Measurements from ENCODE around the gene TMEM121. TPM values are rescaled to one million over a fixed set of nuclear protein-coding genes. Genes with fewer than 3 reads are reported as not detected.
"Not testable (repeated sequence)": the region's sequence is repeated elsewhere in the genome, so short reads cannot be mapped to it uniquely, and the experiment has no call there.

Gene TMEM121
- total and polyA plus RNA-seq, 12 donors: 0.93 to 2.6 (median 1.7) TPM

DNA sequence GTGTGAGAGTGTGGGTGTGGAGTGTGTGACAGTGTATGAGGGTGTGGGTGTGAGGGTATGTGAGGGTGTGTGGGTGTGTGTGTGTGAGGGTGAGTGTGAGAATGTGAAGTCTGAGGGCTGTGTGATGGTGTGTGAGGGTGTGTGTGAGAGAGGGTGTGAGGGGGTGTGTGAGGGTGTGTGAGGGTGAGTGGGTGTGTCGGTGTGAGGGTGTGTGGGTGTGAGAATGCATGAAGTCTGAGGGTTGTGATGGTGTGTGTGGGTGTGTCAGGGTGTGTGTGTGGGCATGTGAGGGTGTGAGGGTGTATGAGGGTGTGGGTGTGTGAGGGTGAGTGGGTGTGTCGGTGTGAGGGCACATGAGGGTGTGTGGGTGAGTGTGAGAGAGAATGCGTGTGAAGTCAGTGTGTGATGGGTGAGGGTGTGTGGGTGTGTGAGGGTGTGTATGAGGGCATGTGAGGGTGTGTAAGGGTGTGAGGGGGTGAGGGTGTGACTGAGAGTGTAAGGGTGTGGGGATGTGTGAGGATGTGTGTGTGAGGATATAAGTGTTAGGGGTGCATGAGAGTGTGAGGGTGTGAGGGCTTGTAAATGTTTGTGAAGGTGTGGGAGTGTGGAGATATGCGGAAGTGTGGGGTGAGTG, 36.4 kb downstream of the TMEM121 start:
- WGBS, 2 donors: 94% methylated on average over 4 of the region's 4 CpGs
- H3K9me3 ChIP-seq: no peaks in the 10 kb centered on the region

DNA sequence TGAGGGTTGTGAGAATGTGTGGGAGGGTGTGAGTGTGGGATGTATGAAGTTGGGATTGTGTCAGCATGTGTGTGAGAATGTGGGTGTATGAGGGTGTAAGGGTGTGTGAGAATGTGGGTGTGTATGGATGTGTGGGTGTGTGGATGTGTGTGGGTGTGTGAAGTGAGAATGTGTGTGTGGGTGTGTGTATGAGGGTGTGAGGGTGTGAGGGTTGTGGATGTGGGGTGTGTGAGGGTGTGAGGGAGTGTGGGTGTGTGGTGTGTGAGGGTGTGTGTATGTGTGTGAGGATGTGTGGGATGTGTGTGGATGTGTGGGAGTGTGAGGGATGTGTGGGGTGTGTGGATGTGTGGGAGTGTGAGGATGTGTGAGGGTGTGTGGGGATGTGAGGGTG, 37.0 kb downstream of the TMEM121 start:
- no peak for ATAC-seq
- TF ChIP-seq, protein P1, sequence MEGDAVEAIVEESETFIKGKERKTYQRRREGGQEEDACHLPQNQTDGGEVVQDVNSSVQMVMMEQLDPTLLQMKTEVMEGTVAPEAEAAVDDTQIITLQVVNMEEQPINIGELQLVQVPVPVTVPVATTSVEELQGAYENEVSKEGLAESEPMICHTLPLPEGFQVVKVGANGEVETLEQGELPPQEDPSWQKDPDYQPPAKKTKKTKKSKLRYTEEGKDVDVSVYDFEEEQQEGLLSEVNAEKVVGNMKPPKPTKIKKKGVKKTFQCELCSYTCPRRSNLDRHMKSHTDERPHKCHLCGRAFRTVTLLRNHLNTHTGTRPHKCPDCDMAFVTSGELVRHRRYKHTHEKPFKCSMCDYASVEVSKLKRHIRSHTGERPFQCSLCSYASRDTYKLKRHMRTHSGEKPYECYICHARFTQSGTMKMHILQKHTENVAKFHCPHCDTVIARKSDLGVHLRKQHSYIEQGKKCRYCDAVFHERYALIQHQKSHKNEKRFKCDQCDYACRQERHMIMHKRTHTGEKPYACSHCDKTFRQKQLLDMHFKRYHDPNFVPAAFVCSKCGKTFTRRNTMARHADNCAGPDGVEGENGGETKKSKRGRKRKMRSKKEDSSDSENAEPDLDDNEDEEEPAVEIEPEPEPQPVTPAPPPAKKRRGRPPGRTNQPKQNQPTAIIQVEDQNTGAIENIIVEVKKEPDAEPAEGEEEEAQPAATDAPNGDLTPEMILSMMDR (IDR thresholded peaks at IDR 0.05): no peak

More for the DNA sequence above, 36.4 kb downstream of the TMEM121 start:
- no peak overlapping the region for H3K4me3 ChIP-seq
- ATAC-seq (no peak), DNase-seq (no peak)
- TF ChIP-seq, protein P1 (IDR thresholded peaks at IDR 0.05): no peak
- H3K27me3 ChIP-seq: peaks cover 0 to under 1% (median 0%) of the 10 kb centered on the region in 7 donors
- intact Hi-C loops (cut with DNase I): loop anchor here in 3 of 10 donors (5.0 to 10.0 kb wide), 2 partner anchors 119 to 122 kb away; no protein-coding TSS in a partner anchor
- no peak overlapping the region for H3K27ac ChIP-seq
- peaks cover 0 to 3% (median 0%) of the 10 kb centered on the region in 9 donors for H3K4me1 ChIP-seq
- H3K36me3 ChIP-seq: no peaks in the 10 kb centered on the region

DNA sequence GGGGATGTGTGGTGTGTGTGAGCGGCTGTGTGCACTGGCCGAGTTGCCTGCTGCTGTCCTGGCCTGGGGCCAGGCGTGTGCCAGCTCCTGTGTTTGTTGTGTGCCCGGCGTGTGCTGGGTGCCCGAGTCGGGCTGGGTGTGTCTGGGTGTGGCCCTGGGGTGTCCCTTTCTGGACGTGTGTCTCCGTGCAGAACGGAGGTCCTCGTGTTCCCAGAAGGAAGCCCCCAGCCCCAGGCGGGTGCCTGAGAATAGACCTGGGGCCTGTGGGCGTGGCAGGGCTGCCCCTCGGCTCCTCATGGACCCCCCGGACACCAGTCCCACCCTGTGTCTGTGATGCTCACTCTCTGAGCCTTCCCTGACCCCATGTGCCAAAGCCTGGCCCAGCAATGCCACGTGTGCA, 38.2 kb downstream of the TMEM121 start:
- intact Hi-C loops (cut with DNase I): loop anchor here in 3 of 10 donors (5.0 to 10.0 kb wide), 2 partner anchors 118 to 120 kb away; no protein-coding TSS in a partner anchor
- not testable (repeated sequence) for DNase-seq, H3K9me3 ChIP-seq, H3K4me3 ChIP-seq, H3K27ac ChIP-seq, H3K27me3 ChIP-seq, H3K4me1 ChIP-seq, H3K36me3 ChIP-seq, ATAC-seq
- WGBS, 2 donors: 60 to 75% methylated on average over 3 to 12 of the region's 16 CpGs

More for the DNA sequence above, 37.0 kb downstream of the TMEM121 start:
- Histone ChIP-seq H3K4me3 (no peak overlapping the region), H3K27me3 (no peaks in the 10 kb centered on the region), H3K27ac (no peak overlapping the region), H3K36me3 (no peaks in the 10 kb centered on the region), H3K4me1 (peaks cover 0 to 3% (median 0%) of the 10 kb centered on the region in 9 donors), H3K9me3 (no peaks in the 10 kb centered on the region)
- intact Hi-C loops (cut with DNase I): loop anchor here in 3 of 10 donors (5.0 to 10.0 kb wide), 2 partner anchors 119 to 121 kb away; no protein-coding TSS in a partner anchor
- no peak for DNase-seq

DNA sequence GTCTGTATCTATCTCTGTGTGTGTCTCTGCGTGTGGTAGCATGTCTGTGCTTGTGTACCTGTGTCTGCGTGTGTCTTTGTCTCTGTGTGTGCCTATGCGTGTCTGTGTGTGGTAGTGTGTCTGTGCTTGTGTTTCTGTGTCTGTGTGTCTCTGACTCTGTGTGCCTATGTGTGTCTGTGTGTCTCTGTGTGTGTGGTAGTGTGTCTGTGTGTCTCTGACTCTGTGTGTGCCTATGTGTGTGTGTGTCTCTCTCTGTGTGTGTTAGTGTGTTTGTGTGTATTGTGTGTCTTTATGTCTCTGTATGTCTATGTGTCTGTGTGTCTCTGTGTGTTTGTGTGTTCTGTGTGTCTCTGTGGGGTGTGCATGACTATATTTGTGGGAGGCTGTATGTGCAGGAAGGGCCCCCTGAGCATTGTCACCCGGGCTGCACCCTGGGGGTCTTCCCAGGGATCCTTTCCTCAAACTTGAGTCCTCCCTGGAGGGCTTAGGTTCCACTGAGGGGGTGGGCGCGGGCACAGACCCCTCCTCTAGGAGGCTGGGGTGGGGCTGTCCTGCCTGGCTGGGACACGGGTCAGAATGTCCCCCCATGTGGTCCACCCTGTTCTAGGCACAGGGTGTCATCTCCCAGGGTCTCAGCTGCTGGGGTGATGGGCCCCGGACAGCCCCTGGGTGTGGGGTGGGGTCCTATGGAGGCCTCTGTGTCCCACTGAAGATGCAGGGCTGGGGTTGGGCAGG, 39.0 kb downstream of the TMEM121 start:
- ATAC-seq, H3K4me1 ChIP-seq: not testable (repeated sequence)
- intact Hi-C loops (cut with DNase I): loop anchor here in 2 of 10 donors (10.0 kb wide), 1 partner anchor 119 kb away; no protein-coding TSS in a partner anchor

DNA sequence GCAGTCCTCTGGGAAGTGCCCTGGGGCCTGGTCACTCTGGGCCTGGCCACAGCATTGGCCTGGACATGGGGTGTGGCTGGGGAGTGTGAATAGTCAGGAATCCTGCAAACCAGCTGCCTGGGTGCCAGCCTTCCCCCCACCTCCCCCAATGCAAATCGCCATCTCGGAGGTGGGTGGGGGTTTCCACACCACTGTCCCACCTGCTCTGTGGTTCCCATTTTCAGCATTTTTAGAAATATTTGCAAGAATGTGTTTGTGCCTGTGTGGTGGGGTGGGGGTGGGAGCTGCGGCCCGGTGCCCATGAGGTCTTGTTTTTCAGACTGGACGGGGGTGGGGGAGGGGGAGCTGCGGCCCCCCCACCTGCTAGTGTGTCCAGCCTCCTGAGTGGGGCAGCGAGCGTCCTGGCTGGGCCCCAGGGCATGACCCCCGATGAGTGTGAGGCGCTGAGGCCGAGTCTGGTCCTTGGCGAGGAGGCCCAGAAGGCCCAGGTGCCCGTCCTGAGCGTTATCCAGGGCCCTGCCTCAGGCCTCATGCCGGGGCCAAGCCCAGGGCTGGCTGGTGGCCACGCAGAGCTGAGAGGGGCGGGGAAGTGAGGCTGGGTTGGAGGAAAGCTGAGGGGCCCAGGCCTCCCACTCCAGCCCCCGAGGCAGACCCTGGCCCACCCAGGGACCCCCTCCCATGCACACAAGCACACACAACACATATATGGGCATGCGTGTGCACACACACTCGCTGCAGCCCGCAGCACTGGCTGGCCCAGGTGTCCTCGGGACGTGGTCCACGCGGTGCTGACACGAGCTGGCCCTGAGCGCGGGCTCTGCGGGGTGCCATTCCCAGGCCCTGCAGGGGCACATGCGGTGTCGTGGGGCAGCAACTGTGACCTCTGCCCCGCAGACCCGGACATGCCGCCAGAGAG, 40.1 kb downstream of the TMEM121 start:
- H3K36me3 ChIP-seq, H3K4me3 ChIP-seq, H3K27ac ChIP-seq, DNase-seq, H3K4me1 ChIP-seq, H3K9me3 ChIP-seq, ATAC-seq, H3K27me3 ChIP-seq: not testable (repeated sequence)
- intact Hi-C loops (cut with DNase I): loop anchor here in 2 of 10 donors (10.0 kb wide), 1 partner anchor 118 kb away; no protein-coding TSS in a partner anchor
- 91 to 93% methylated on average over 23 to 24 of the region's 34 CpGs for WGBS, 2 donors

More for the DNA sequence above, 39.0 kb downstream of the TMEM121 start:
- not testable (repeated sequence) for H3K9me3 ChIP-seq, H3K4me3 ChIP-seq, H3K27ac ChIP-seq, H3K36me3 ChIP-seq, H3K27me3 ChIP-seq, DNase-seq
- WGBS, 2 donors: 85 to 87% methylated on average over 7 to 8 of the region's 8 CpGs

DNA sequence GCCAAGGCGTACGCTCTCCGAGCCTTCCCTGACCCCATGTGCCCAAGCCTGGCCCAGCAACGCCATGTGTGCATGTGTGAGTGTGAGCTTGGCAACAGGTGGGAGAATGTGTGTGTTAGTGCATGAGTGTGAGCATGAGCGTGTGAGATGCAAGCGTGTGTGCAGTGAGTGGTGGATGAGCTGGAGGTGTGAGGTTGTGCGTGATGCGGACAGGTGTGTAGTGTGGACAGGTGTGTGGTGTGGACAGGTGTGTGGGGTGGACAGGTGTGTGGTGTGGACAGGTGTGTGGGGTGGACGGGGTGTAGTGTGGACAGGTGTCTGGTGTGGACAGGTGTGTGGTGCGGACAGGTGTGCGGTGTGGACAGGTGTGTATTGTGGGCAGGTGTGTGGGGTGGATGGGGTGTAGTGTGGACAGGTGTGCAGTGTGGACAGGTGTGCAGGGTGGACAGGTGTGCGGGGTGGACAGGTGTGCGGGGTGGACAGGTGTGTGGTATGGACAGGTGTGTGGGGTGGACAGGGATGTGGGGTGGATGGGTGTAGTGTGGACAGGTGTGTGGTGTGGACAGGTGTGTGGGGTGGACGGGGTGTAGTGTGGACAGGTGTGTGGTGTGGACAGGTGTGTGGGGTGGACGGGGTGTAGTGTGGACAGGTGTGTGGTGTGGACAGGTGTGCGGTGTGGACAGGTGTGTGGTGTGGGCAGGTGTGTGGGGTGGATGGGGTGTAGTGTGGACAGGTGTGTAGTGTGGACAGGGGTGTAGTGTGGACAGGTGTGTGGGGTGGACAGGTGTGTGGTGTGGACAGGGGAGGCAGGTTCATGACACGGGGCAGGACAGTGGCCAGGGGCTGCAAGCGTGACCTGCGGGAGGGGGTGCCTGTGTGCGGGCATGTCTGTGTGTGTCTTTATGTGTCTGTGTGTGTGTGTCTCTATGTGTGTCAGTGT, 41.1 kb downstream of the TMEM121 start:
- intact Hi-C loops (cut with DNase I): loop anchor here in 2 of 10 donors (10.0 kb wide), 1 partner anchor 117 kb away; no protein-coding TSS in a partner anchor
- not testable (repeated sequence) for H3K36me3 ChIP-seq, H3K27ac ChIP-seq, H3K4me3 ChIP-seq, DNase-seq, H3K9me3 ChIP-seq, H3K27me3 ChIP-seq, H3K4me1 ChIP-seq, ATAC-seq
- WGBS, 2 donors: 84 to 89% methylated on average over 19 to 20 of the region's 20 CpGs

DNA sequence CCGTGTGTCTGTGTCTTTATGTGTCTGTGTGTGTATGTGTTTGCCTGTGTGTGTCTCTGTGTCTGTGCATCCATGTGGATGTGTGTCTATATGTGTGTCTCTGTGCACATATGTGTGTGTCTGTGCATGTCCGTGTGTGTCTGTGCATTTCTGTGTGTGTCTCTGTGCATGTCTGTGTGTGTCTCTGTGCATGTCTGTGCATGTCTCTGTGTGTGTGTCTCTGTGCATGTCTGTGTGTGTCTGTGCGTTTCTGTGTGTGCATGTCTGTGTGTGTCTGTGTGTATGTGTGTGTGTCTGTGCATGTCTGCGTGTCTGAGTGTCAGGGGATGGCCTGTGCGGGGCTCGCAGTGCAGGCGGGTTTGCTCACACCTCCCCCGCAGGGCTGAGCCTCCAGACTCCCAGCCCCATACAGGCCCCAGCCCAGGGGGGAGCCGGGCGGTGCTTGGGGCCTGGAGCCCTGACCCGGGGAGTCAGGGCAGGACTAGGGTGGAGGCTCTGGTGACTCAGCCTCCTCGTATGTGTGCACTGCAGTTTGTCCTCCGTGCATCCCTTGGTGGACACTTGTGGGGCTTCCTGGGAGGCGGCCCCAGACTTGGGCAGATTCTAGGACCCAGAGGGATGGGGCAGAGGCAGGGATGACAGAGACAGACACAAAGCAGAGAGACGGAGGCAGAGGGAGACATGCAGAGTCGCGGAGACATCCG, 41.9 kb downstream of the TMEM121 start:
- intact Hi-C loops (cut with DNase I): loop anchor here in 2 of 10 donors (10.0 kb wide), 1 partner anchor 117 kb away; no protein-coding TSS in a partner anchor
- WGBS, 2 donors: 49 to 57% methylated on average over 15 to 17 of the region's 18 CpGs
- not testable (repeated sequence) for H3K4me1 ChIP-seq, H3K9me3 ChIP-seq, H3K4me3 ChIP-seq, H3K36me3 ChIP-seq, DNase-seq, H3K27me3 ChIP-seq, H3K27ac ChIP-seq, ATAC-seq
